A673 (cell line): Measurements from ENCODE around the gene ABCA4. TPM values are rescaled to one million over a fixed set of nuclear protein-coding genes. Genes with fewer than 3 reads are reported as not detected.

ENCODE experiments used
- BruUV-seq: library from RNA; stranded (reverse); fragments of 400-500 nt; replicated peaks from 2 replicates; lab custom pipeline; 2021; lab: Mats Ljungman, UMichigan
- CTCF ChIA-PET: fragments of 300-600 bp; sonication (Branson Sonifier 250); formaldehyde crosslinking; loops from one replicate; lab custom pipeline; 2022; ENCODE audit warnings: antibody characterized with exemption; lab: Charles Lee
- POLR2A ChIA-PET: fragments of 300-600 bp; sonication (Branson Sonifier 250); formaldehyde crosslinking; loops from one replicate; lab custom pipeline; 2022; ENCODE audit warnings: antibody characterized with exemption; ENCODE audit not compliant: low non-redundant PET; lab: Charles Lee
- DNase-seq: peaks from one replicate; pipeline ENCODE4 v3.0.0-alpha.2; 2015; ENCODE audit warnings: low spot score
- H3K27ac ChIP-seq: fragments of 200-600 bp; sonication (generic); 2 replicates; pipeline ENCODE4 v1.5.1; 2016; ENCODE audit warnings: mixed run types, low read depth, mild to moderate bottlenecking, mixed read lengths, antibody characterized with exemption, low read length; ENCODE audit not compliant: poor library complexity, severe bottlenecking
- H3K27me3 ChIP-seq: fragments of 200-600 bp; sonication (generic); replicated peaks from 2 replicates; pipeline ENCODE4 v1.6.1; 2017; ENCODE audit warnings: mixed run types, low read depth, mild to moderate bottlenecking, mixed read lengths, antibody characterized with exemption, low read length; ENCODE audit not compliant: insufficient read depth, poor library complexity
- H3K36me3 ChIP-seq: fragments of 200-600 bp; sonication (generic); 2 replicates; pipeline ENCODE4 v1.6.1; 2016; ENCODE audit warnings: mixed run types, mild to moderate bottlenecking, mixed read lengths, antibody characterized with exemption, low read length; ENCODE audit not compliant: insufficient read depth, poor library complexity, severe bottlenecking
- H3K4me1 ChIP-seq: fragments of 200-600 bp; sonication (generic); 2 replicates; pipeline ENCODE4 v1.6.1; 2017; ENCODE audit warnings: mixed run types, mild to moderate bottlenecking, mixed read lengths, antibody characterized with exemption, low read length; ENCODE audit not compliant: insufficient read depth, poor library complexity, severe bottlenecking
- H3K4me3 ChIP-seq: fragments of 200-600 bp; sonication (generic); 2 replicates; pipeline ENCODE4 v1.5.1; 2016; ENCODE audit warnings: low read depth, mixed run types, mild to moderate bottlenecking, mixed read lengths, low read length; ENCODE audit not compliant: poor library complexity, severe bottlenecking
- H3K9me3 ChIP-seq: fragments of 200-600 bp; sonication (generic); 2 replicates; pipeline ENCODE4 v1.6.1; 2016; ENCODE audit warnings: mixed run types, low read depth, mild to moderate bottlenecking, mixed read lengths, antibody characterized with exemption, low read length; ENCODE audit not compliant: poor library complexity, severe bottlenecking
- EZH2 ChIP-seq: fragments of 200-600 bp; sonication (generic); IDR thresholded peaks from 2 replicates; pipeline ENCODE4 v1.6.1; 2017; ENCODE audit warnings: borderline replicate concordance, low read depth, mild to moderate bottlenecking, mixed read lengths, antibody characterized with exemption, low read length; ENCODE audit not compliant: poor library complexity, severe bottlenecking
- intact Hi-C: fragments of 100-400 bp; cut with micrococcal nuclease; formaldehyde crosslinking; loops from one replicate; pipeline ENCODE4 v1.10.0; 2022; ENCODE audit not compliant: unreplicated experiment
- total RNA-seq: library from RNA; stranded (reverse); gene quantifications from 2 replicates; pipeline ENCODE4 v1.2.3, GENCODE V29; 2021
- TF ChIP-seq, protein P1 (sequence below): fragments of 300-800, 200-600 bp; sonication (generic); conservative IDR thresholded peaks from 2 replicates; pipeline ENCODE4 v1.5.1; 2017; ENCODE audit warnings: low read depth, mild to moderate bottlenecking, antibody characterized with exemption, low read length, moderate library complexity, mixed read lengths

ABCA4 gene
- total RNA-seq, 1 experiment from 2014 or later: 0.09 TPM

DNA sequence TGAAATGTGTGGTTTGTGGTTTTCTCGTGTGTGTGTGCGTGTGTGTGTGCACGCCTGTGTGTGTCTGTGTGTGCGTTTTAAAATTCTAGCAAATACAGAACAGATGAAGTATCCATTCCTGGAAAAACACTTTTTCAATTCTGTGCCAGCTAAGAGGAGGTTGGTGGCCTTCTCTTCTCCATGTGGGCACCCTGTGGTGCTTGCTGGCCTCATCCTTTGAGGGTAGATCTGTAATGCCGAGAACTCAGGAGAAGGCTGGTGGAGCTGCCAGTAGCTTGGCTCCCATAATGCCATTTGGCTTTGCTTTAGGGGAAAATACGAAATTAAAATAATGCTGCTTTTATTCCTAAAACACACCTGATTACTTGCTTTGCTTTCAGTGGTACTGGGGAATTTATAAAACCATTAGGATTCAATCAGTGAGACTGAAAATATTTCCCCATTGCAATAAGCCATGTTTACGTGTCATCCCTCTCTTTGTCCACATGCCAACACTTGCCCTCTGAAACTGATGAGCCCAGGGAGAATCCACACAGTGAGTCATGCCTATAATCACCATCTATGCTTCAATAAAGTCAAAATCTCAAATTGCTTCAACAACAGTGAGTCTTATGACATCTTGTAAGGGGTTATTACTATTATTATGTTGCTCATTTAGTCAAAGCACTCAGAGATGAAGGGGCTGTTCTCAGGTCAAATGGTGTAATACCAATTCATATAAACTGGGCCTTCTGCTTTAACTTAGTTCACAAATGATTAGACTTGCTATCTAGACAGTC lies 39.2 kb downstream of the ABCA4 start:
- Histone ChIP-seq H3K4me1 (no peaks in the 10 kb centered on the region), H3K9me3 (no peaks in the 10 kb centered on the region), H3K36me3 (no peaks in the 10 kb centered on the region), H3K27ac (no peak overlapping the region), H3K4me3 (no peak overlapping the region), H3K27me3 (no peaks in the 10 kb centered on the region)
- TF ChIP-seq, protein P1, sequence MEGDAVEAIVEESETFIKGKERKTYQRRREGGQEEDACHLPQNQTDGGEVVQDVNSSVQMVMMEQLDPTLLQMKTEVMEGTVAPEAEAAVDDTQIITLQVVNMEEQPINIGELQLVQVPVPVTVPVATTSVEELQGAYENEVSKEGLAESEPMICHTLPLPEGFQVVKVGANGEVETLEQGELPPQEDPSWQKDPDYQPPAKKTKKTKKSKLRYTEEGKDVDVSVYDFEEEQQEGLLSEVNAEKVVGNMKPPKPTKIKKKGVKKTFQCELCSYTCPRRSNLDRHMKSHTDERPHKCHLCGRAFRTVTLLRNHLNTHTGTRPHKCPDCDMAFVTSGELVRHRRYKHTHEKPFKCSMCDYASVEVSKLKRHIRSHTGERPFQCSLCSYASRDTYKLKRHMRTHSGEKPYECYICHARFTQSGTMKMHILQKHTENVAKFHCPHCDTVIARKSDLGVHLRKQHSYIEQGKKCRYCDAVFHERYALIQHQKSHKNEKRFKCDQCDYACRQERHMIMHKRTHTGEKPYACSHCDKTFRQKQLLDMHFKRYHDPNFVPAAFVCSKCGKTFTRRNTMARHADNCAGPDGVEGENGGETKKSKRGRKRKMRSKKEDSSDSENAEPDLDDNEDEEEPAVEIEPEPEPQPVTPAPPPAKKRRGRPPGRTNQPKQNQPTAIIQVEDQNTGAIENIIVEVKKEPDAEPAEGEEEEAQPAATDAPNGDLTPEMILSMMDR: no peak
- TF ChIP-seq EZH2: no peak
- peak; percentile 35 for DNase-seq
- no TSS peak for BruUV-seq
- intact Hi-C loops: no loop called here
- POLR2A ChIA-PET: no interaction called here
- CTCF ChIA-PET: no interaction called here

DNA sequence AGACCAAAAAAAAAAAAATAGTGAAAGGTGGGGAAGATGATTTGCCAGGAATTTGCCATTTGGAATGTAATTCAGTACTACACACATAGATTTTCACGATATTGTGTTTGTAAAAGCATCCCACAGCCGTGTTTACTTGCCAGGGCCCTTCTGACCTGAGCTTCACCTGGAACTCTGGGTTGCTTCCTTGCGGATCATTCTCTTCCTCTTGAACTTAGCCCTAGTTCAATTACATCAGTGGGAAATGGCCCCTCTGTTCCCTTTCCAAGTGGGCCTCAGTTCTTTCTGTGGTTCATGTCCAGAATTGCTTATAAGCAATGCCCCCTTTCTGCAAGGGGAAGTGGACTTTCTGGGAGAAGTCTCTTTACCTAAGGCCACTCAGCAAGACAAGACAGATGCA lies 41.0 kb downstream of the ABCA4 start:
- ChIA-PET POLR2A (no interaction called here), CTCF (no interaction called here)
- intact Hi-C loops: no loop called here
- Histone ChIP-seq H3K4me1 (no peaks in the 10 kb centered on the region), H3K9me3 (no peaks in the 10 kb centered on the region), H3K27ac (no peak overlapping the region), H3K27me3 (no peaks in the 10 kb centered on the region), H3K36me3 (no peaks in the 10 kb centered on the region), H3K4me3 (no peak overlapping the region)
- TF ChIP-seq EZH2: no peak
- TF ChIP-seq, protein P1: no peak
- BruUV-seq: no TSS peak
- DNase-seq: no peak

DNA sequence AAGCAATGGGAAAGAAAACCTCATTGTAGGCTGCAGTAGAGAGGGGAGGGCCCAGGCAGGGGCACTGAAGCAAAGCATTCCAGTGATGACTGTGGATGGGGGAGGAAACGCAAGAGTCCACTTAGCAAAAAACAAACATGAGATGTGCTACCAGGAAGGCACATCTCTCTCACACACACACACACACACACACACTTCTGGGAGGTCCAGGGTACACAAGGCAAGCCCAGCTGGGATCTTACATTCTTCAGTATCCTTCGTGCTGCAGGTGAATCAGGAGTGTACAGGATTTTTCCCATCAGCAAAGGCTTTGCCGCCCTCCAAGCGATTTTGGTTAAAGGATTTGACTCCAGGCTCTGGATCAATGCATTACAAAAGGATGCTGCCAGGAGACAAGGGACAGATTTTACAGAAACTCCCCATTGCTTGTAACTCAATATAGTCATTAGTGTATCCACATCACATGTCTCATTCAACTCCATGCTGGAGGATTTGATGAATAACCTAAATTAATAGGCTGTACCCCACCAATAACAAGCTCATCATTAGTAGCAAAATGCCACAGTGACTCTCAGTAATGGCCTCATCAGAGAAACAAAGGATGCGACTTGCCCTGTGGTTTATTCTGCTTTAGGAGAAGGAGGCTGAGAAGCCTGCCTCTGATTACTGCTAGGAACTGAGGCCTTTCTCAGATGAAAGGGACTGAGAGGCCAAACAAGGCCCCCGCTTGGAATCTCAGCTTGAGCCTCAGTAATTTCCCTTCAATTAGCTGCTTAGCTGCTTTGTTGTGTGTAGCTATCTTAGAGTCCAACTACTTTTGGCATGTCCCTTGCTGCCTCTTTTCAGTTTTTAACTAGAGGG lies 41.6 kb downstream of the ABCA4 start:
- no TSS peak for BruUV-seq
- no peak for DNase-seq
- ChIA-PET POLR2A (no interaction called here), CTCF (no interaction called here)
- TF ChIP-seq EZH2: no peak
- TF ChIP-seq, protein P1: no peak
- Histone ChIP-seq H3K4me3 (no peak overlapping the region), H3K27me3 (no peaks in the 10 kb centered on the region), H3K9me3 (no peaks in the 10 kb centered on the region), H3K36me3 (no peaks in the 10 kb centered on the region), H3K4me1 (no peaks in the 10 kb centered on the region), H3K27ac (no peak overlapping the region)
- intact Hi-C loops: no loop called here
